H1 (cell line): Measurements from ENCODE around the gene RPTOR. TPM values are rescaled to one million over a fixed set of nuclear protein-coding genes. Genes with fewer than 3 reads are reported as not detected.

Experiments
- BACH1 ChIP-seq: IDR thresholded peaks from 2 replicates; pipeline ENCODE4 v1.6.1; 2012; ENCODE audit warnings: low read length, improper control_type of control experiment
- CBX5 ChIP-seq: fragments of 300-800, 300-1000 bp; sonication (generic); IDR thresholded peaks from 2 replicates; pipeline ENCODE4 v1.7.1; 2016; ENCODE audit warnings: antibody characterized with exemption, low read length, low read depth
- CHD1 ChIP-seq: IDR thresholded peaks from 2 replicates; pipeline ENCODE4 v1.6.1; 2012; ENCODE audit warnings: low read depth, low read length, improper control_type of control experiment
- CHD2 ChIP-seq: IDR thresholded peaks from 2 replicates; pipeline ENCODE4 v1.6.1; 2012; ENCODE audit warnings: low read length, improper control_type of control experiment
- CREB1 ChIP-seq: IDR thresholded peaks from 2 replicates; pipeline ENCODE4 v1.6.1; 2012; ENCODE audit warnings: inconsistent platforms
- EGR1 ChIP-seq: IDR thresholded peaks from 2 replicates; pipeline ENCODE4 v1.6.1; 2011; ENCODE audit warnings: low read depth, low read length, borderline replicate concordance
- FOSL1 ChIP-seq: IDR thresholded peaks from 2 replicates; pipeline ENCODE4 v1.6.1; 2011; ENCODE audit warnings: mild to moderate bottlenecking, low read depth, low read length, moderate library complexity; ENCODE audit not compliant: insufficient read depth
- TAF1 ChIP-seq: IDR thresholded peaks from 2 replicates; pipeline ENCODE4 v1.6.1; 2011; ENCODE audit warnings: mild to moderate bottlenecking, low read depth, low read length
- TEAD4 ChIP-seq: IDR thresholded peaks from 2 replicates; pipeline ENCODE4 v1.6.1; 2012; ENCODE audit warnings: low read depth, low read length, inconsistent platforms, mixed read lengths
- polyA plus RNA-seq, 7 experiments: library from polyadenylated mRNA; depleted of rRNA in 3 of 7; stranded (reverse) in 5 of 7; unstranded in 2 of 7; fragments of >200 nt in 5 of 7; fragments of 200-250 nt in 2 of 7; gene quantifications; 1 replicate in 5 of 7; 2 replicates in 1 of 7; 4 replicates in 1 of 7; pipeline versions ENCODE4 v1.2.1 to v1.2.3, GENCODE V29; 2011 to 2013; ENCODE audit warnings: missing spikeins in 2 of 7, mixed read lengths in 2 of 7
- total RNA-seq: library from RNA; stranded (reverse); fragmentation: NEBNext Ultra II Directional; extraction: Animal tissue kit (Norgen Biotek cat#: 25700); gene quantifications from 2 replicates; pipeline ENCODE4 v1.2.1, GENCODE V29; 2021
- TF ChIP-seq, protein P1 (sequence below): fragments of 300-600 bp; sonication (generic); IDR thresholded peaks from 2 replicates; pipeline ENCODE4 v1.7.1; 2012; ENCODE audit warnings: low read length, moderate library complexity, mild to moderate bottlenecking, inconsistent platforms; ENCODE audit not compliant: insufficient replicate concordance
- TF ChIP-seq, protein P2 (sequence below), 3 experiments: IDR thresholded peaks; 1 replicate in 2 of 3; 2 replicates in 1 of 3; pipeline versions ENCODE4 v1.5.1 to v1.6.1; 2011; ENCODE audit warnings: low read length in 3 of 3, mild to moderate bottlenecking in 3 of 3, inconsistent platforms in 2 of 3, low read depth in 1 of 3, moderate library complexity in 1 of 3; ENCODE audit not compliant: insufficient read depth in 1 of 3; ENCODE audit errors: control extremely low read depth in 1 of 3

RPTOR gene
- total and polyA plus RNA-seq, 2 of the 8 experiments (the other 6 are each of a cell fraction or from before 2014, with no cell fraction given) = 6.9 to 28.7 TPM

DNA sequence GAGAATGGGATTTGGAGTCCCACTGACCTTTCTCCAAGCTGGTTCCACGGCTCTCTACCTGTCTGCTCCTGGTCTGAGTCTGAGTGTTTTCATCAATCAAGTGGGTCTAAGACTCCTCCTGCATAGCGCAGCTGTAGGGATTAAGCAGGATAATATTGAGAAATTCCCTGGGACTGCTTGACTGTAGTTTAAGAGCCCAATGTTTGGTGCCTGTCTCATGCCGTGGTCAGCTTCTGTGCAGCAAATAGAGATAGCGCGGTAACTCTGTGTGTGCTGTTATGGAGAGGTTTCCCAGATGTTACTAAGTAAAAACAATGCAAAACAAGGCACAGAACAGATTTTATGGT, 21.4 kb downstream of the RPTOR start (continued):
- TF ChIP-seq, protein P1, sequence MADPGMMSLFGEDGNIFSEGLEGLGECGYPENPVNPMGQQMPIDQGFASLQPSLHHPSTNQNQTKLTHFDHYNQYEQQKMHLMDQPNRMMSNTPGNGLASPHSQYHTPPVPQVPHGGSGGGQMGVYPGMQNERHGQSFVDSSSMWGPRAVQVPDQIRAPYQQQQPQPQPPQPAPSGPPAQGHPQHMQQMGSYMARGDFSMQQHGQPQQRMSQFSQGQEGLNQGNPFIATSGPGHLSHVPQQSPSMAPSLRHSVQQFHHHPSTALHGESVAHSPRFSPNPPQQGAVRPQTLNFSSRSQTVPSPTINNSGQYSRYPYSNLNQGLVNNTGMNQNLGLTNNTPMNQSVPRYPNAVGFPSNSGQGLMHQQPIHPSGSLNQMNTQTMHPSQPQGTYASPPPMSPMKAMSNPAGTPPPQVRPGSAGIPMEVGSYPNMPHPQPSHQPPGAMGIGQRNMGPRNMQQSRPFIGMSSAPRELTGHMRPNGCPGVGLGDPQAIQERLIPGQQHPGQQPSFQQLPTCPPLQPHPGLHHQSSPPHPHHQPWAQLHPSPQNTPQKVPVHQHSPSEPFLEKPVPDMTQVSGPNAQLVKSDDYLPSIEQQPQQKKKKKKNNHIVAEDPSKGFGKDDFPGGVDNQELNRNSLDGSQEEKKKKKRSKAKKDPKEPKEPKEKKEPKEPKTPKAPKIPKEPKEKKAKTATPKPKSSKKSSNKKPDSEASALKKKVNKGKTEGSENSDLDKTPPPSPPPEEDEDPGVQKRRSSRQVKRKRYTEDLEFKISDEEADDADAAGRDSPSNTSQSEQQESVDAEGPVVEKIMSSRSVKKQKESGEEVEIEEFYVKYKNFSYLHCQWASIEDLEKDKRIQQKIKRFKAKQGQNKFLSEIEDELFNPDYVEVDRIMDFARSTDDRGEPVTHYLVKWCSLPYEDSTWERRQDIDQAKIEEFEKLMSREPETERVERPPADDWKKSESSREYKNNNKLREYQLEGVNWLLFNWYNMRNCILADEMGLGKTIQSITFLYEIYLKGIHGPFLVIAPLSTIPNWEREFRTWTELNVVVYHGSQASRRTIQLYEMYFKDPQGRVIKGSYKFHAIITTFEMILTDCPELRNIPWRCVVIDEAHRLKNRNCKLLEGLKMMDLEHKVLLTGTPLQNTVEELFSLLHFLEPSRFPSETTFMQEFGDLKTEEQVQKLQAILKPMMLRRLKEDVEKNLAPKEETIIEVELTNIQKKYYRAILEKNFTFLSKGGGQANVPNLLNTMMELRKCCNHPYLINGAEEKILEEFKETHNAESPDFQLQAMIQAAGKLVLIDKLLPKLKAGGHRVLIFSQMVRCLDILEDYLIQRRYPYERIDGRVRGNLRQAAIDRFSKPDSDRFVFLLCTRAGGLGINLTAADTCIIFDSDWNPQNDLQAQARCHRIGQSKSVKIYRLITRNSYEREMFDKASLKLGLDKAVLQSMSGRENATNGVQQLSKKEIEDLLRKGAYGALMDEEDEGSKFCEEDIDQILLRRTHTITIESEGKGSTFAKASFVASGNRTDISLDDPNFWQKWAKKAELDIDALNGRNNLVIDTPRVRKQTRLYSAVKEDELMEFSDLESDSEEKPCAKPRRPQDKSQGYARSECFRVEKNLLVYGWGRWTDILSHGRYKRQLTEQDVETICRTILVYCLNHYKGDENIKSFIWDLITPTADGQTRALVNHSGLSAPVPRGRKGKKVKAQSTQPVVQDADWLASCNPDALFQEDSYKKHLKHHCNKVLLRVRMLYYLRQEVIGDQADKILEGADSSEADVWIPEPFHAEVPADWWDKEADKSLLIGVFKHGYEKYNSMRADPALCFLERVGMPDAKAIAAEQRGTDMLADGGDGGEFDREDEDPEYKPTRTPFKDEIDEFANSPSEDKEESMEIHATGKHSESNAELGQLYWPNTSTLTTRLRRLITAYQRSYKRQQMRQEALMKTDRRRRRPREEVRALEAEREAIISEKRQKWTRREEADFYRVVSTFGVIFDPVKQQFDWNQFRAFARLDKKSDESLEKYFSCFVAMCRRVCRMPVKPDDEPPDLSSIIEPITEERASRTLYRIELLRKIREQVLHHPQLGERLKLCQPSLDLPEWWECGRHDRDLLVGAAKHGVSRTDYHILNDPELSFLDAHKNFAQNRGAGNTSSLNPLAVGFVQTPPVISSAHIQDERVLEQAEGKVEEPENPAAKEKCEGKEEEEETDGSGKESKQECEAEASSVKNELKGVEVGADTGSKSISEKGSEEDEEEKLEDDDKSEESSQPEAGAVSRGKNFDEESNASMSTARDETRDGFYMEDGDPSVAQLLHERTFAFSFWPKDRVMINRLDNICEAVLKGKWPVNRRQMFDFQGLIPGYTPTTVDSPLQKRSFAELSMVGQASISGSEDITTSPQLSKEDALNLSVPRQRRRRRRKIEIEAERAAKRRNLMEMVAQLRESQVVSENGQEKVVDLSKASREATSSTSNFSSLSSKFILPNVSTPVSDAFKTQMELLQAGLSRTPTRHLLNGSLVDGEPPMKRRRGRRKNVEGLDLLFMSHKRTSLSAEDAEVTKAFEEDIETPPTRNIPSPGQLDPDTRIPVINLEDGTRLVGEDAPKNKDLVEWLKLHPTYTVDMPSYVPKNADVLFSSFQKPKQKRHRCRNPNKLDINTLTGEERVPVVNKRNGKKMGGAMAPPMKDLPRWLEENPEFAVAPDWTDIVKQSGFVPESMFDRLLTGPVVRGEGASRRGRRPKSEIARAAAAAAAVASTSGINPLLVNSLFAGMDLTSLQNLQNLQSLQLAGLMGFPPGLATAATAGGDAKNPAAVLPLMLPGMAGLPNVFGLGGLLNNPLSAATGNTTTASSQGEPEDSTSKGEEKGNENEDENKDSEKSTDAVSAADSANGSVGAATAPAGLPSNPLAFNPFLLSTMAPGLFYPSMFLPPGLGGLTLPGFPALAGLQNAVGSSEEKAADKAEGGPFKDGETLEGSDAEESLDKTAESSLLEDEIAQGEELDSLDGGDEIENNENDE = no peak
- TF ChIP-seq CHD1 (no peak), BACH1 (no peak), TAF1 (no peak), CBX5 (no peak), FOSL1 (no peak), CHD2 (no peak), CREB1 (no peak), EGR1 (no peak), TEAD4 (no peak)
- TF ChIP-seq, protein P2, sequence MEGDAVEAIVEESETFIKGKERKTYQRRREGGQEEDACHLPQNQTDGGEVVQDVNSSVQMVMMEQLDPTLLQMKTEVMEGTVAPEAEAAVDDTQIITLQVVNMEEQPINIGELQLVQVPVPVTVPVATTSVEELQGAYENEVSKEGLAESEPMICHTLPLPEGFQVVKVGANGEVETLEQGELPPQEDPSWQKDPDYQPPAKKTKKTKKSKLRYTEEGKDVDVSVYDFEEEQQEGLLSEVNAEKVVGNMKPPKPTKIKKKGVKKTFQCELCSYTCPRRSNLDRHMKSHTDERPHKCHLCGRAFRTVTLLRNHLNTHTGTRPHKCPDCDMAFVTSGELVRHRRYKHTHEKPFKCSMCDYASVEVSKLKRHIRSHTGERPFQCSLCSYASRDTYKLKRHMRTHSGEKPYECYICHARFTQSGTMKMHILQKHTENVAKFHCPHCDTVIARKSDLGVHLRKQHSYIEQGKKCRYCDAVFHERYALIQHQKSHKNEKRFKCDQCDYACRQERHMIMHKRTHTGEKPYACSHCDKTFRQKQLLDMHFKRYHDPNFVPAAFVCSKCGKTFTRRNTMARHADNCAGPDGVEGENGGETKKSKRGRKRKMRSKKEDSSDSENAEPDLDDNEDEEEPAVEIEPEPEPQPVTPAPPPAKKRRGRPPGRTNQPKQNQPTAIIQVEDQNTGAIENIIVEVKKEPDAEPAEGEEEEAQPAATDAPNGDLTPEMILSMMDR (IDR thresholded peaks at IDR 0.05; ENCODE audit: control extremely low read depth in 1 of 3, insufficient read depth in 1 of 3, low read depth in 1 of 3, low read length in 3 of 3) = no peak
